ENCODE results near the gene DENND1A.

DNA sequence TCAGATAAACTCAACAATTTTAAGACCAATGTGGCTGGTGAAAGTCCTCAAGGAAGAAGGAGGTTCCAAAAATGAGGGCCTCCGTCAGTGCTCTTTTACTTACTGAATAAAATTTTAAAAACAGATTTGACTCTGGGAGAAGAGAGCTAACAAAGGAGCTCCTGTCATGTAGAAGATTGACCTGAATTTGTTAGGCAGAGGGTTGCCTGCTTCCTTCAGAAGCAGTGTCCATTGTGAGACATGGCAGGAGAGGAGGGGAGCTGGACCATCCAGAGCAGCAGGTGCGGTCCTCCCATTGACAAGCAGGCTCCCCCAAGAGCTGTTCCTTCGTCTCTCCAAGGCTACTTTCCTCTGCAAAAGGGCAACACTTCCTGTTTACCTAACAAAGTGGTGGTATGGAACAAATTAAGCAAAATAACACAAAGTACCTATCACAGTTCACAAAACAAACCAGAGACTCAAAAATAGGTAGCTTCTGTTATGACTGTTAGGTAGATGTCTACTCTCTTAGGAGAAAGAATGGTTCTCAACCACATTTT is 238.1 kb downstream of the DENND1A start:
- no peak for TF ChIP-seq POLR2A (IDR thresholded peaks at IDR 0.05; ENCODE audit: low read length)
- no peak for TF ChIP-seq GATA1 (IDR thresholded peaks at IDR 0.05; ENCODE audit: low read depth, low read length)
